ENCODE data around the gene TMEM252.

Gene TMEM252

GRCh38 chr9:68540712-68541535 is at the start of gene TMEM252:
Gene TMEM252, minus strand, starts transcription at chr9:68540883. Its CDS starts 69 bp downstream, at chr9:68540814.
- no peak for DNase-seq (ENCODE audit: low read depth in 3 of 3)

DNA sequence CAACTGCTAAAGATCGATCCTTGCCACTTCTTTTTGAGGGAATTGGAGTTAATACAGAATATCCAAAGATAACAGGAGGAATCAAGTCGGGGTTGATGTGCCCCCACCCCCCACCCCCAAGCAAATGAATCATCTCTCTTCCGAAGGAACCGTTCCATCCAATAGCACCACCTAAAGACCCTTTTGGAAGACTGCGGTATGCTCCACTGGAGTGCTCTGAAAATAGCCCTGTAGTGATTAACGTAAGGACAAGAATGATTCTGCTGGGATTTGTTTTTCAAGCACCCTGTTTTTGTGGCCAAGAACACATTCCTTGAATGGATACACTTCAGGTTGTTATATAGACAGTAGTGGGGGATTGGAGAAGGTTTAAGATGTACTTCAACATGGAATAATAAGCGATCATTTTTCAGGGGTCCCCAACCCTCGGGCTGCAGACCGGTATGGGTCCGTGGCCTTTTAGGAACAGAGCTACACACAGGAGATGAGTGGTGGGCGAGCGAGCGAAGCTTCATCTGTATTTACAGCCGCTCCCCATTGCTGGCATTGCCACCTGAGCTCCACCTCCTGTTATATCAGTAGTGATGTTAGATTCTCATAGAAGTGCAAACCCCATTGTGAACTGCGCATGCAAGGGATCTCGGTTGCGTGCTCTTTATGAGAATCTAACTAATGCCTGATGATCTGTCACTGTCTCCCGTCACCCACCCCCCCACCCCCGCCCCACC is 44.5 kb upstream of the TMEM252 start:
- DNase-seq (ENCODE audit: low read depth in 3 of 3), result no peak

DNA sequence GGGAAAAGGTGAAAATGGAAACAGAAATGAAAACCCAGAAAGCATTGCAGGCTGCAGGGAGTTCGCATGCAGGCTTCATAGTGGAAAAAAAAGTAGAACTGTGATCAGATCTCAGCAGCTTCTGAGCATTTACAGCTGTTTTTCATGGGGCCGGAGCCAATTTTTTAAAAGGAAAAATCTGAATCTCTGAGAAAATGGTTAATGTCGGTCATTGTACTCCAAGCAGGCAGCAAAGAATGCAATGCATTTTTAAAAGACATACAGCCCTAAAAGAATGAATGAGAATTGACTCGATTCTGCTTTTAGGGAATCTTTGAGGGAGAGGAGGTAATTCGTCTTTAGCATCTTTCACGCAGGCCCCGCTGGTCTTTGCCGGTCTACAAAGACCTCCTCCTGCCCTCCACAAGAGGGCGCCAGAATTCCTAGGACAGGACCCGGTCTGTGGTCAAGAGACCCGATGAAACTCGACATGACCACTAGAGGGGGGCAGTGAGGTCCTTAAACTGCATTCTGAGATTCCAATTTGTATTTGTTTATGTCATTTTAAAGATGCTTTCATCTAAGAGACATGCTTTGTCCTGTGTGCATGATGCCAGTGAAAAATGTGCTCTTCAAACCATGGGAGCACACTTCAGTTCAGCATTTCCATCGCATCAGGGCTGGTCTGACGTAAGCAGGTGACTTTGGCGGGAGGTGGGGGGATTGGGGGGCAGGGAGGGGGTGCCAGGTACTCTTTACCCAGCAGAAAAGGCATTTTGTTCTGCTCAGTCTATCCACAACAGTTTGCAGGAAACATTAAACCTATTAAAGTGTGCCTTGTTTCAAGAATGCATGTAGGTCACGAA is 43.7 kb upstream of the TMEM252 start:
- peak; percentile 67 to 82 (median 69) for DNase-seq (ENCODE audit: low read depth in 3 of 3)

DNA sequence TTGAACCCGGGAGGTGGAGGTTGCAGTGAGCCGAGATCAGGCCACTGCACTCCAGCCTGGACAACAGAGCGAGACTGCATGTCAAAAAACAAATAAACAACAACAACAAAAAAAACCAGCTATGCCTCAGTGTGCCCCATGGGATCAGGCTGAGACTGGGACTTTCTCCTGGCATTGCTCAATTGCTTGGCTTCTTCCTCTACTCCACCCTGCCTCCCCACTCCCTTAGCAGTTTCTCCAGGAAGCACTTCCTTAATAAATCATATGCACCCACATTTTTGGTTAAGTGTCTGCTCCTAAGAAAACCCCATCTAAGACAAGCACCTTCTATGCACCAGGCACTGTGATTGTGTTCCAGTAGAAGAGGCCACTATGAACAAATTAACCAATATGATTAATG is 41.0 kb upstream of the TMEM252 start:
- DNase-seq (ENCODE audit: low read depth in 3 of 3), result no peak

DNA sequence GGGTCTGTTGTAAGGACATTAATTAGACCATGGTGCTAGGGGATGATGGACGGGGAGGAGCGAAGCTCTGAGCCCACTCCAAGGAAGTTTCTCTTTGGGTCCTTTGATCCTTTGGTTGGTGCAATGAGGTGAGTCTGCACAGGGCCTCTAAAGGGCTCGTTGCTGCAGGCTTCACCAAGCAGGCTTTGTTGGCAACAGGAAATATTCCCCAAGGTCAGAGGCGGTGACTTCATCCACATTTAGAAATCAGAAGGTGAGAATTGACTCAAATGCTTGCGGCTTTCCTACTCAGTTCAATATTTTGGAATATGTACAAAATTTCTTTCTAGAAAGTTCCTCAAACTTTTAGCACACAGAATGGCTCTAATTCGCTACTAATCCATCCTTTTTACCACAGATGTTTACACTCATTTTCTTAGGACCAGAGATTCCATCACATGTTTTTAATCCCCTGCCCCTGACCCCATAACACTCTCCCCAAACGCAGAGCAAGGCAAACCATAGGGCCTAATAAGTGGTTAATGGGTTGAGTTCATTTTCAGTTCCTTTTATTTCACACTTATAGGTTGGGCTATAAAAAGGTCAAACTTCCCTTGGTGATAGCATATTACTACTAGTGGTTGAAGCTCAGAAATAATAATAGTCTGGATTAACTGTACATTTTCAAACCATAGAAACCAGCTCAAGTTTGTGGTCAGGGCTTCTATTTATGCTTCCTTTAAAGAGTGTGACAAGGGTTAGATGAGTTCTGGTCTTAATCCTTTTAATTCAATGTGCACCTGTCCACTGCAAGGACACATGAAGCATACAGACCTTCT is 37.3 kb upstream of the TMEM252 start:
- DNase-seq (ENCODE audit: low read depth in 3 of 3), result no peak

DNA sequence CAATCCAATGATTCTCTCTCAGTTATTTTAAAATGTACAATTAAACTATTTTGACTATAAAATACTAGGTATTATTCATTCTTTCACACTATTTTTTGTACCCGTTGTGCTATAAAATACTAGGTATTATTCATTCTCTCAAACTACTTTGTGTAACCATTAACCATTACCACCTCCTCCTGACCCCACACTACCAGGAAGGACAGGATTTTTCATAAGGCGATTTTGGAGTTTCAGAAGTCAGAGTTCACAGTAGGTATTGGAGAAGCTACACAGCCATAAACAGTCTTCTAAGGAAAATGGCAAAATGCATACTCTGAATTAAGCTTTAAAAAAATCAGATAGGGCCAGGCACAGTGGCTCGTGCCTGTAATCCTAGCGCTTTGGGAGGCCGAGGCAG is 35.1 kb upstream of the TMEM252 start:
- DNase-seq (ENCODE audit: low read depth in 3 of 3), result no peak

DNA sequence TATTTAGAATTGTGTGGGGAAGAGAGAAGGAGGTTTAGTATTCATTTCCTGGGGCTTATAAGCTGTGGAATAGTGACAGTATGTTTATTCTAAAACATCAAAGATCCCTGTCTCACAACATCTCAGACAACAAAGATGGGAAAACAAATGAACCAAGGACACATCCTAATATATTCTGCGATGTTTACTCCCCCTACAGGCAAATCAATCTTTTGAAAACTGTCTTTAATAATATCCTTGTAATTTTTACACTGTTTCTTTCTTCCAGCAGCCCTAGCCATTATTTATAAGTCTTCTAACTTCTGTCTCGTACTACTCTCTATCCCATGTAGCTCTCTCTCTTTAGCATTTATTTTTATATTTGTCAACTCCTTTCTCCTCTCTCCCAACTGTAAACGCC is 33.5 kb upstream of the TMEM252 start:
- no peak for DNase-seq (ENCODE audit: low read depth in 3 of 3)

- DNase-seq (ENCODE audit: low read depth in 3 of 3), result no peak
Observed at GRCh38 chr9:68567565-68567964, 26.9 kb upstream of the TMEM252 start.

DNA sequence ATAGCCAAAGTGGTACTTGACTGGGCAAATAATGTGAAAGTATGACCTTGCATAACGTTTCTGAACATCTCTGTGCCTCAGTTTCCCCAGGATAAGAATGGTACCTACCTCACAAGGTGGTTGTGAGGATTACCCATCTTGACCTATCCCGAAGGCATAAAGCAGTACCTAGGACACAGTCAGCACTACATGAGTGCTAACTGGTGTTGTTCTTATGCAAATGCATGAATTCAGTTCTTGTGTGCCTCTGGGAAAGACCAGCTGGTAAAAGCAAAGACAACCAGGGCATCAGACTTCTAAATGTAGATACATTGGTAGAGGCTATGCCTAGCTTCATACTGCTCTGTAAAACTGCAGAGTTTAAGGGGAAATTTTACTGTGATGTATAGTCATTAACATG is 21.8 kb upstream of the TMEM252 start:
- DNase-seq (ENCODE audit: low read depth in 3 of 3), result no peak

DNA sequence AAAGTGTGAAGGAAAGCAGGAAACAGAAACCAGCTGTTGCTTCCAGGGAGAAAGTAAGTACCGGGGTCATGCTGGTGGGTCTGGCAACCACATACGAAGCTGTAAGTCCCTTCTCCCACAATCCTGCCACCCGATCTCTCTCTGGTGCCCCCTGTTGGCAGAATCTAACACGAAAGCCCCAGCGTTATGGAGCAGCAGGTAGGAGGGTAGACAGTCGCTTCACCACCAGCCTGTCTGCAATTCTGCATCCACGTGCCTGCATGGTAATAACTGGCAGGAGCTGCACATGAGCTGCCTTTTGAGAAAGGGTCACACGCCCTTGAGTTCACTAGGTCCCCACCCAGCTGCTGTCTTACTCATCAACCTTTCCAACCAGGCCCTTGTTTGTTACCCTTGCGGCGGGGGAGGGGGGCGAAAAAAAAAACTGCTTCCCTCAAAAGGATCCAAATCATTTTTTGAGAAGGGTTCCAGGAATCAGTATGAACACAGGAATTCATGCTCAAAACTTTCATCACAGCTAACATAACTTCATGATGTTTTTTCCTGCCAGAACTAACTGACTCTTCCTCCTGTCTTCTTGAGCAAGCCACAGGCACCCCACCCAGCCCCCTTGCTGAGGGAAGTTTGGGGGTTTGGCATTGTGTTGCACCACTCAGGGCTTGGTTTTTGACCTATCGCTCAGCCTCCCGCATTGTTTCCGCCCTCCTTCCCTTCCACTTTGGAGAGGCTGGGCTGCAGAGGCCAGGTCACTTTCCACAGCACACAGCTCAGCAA is 19.6 kb upstream of the TMEM252 start:
- DNase-seq (ENCODE audit: low read depth in 3 of 3), result peak; percentile 13 to 43 (median 14)

GRCh38 chr9:68558545-68558944 is 17.9 kb upstream of the TMEM252 start:
- DNase-seq (ENCODE audit: low read depth in 3 of 3), result no peak

- no peak for DNase-seq (ENCODE audit: low read depth in 3 of 3)
Observed at GRCh38 chr9:68555437-68556150, 14.9 kb upstream of the TMEM252 start.

GRCh38 chr9:68552700-68553476 is 12.2 kb upstream of the TMEM252 start:
- no peak for DNase-seq (ENCODE audit: low read depth in 3 of 3)

DNA sequence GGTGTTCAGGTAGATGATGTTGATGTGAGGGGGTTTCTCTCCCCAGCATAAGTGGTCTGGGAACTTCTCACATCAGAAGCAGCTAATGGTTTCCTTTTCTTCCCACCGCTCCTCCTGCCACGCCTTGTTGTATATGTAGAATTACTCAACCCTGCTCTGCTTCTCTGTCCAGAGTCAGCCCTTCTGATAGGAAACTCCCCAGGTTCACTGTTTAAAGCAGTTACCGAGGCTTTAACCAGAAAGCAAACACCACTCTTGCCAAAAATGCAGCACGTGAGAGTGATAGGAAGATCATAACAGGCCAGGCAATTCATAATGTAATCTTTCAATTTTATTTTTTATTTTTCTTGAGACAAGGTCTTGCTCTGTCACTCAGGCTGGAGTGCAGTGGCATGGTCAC is 10.5 kb upstream of the TMEM252 start:
- no peak for DNase-seq (ENCODE audit: low read depth in 3 of 3)

DNA sequence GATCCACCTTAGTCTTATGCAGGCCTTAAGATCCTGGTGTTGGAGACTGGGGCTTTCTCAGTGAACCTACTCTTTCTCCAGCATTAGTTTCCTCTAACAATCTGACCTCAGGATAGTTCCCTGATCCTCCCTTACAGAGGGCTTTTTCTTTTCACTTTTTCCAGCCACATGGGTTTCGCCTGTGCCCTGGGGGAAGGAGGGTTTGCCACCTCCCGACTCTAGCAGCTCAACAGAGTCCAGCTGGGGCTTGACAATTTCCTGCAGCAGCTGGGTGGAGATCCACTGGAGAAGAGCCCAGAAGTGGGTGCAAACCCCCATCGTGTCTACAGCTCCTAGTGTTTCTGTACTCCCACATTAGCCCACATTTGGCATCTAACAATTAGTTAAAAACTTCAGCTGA is 7.6 kb upstream of the TMEM252 start:
- DNase-seq (ENCODE audit: low read depth in 3 of 3), result no peak

GRCh38 chr9:68547417-68547816 is 6.7 kb upstream of the TMEM252 start:
- no peak for DNase-seq (ENCODE audit: low read depth in 3 of 3)

- no peak for DNase-seq (ENCODE audit: low read depth in 3 of 3)
Observed at GRCh38 chr9:68546596-68547390, 6.1 kb upstream of the TMEM252 start.

DNA sequence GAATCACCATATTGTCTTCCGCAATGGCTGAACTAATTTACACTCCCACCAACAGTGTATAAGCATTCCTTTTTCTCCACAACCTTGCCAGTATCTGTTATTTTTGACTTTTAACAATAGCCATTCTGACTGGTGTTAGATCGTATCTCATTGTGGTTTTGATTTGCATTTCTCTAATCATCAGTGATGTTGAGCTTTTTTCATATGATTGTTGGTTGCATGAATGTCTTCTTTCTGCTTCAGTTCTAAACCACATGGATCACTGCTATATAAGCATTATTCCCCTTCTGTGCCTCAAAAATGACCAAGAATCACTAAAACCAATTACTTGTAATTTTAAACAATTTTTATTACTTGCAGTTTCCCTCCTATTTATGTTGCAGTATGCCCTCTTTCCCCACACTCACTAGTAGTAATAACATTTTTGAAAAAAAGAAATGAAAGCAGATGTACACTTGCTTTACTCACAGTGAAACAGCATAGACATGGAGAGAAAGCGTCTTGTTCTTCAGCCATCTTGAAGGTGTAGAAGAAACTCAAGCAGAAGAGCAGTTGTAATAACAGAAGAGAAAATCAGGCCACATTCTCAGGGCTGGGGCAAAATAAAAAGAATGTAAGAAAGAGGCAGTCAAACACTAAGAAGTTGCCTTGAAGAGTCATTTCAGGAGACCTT is 4.5 kb upstream of the TMEM252 start:
- no peak for DNase-seq (ENCODE audit: low read depth in 3 of 3)

Data from stimulated activated CD4-positive, alpha-beta T cell treated with anti-CD3 and anti-CD28 coated beads, TNF-alpha, amount 100 ng/mL, for 24 hours (primary cell).